ENCODE measurements around the gene STXBP1.

STXBP1 gene

DNA sequence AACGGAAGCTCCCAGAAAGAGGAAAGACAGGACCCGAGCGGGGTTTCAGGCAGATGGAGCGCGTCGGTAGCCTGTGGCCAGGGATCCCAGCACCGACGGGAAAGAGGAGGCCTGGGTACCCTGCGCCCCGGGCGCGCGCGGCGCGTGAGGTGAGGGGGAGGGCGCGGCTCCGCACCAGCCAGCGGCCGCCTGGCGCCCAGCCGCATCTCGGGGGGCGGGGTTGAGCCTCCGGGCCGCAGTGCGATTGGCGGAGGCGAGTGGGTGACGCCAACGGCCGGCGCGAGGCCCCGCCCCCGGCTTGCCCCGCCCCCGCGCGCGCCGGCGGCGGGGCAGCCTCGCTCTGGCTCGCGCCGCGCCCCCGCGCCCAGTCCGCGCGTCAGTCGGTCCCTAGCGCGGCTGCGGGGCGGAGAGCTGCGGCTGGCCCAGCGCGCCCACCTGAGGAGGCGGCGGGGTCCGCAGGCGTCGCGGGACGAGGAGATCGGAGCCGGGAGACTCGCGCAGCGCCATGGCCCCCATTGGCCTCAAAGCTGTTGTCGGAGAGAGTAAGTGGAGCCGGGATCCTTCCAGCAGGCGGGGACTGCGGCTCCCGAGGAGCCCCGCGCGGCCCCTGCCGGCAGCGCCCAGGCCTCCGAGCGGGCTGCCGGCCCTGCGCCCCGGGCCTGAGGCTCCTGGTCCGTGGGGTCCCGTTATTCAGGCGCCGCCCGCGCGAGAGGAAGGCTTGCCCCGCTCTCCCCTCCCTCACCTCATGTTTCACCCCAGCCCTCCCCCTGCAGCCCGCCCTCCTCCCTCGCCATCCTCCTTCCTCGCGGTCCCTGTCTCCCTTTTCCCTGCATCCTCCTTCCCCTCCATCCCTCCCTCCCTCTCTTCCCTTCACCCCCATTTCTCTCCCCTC, at the start of gene STXBP1:
TSS of gene STXBP1 (plus strand) at position 379 of the 892 bp plus-strand sequence. CDS start at position 506, 127 bp downstream.
- in situ Hi-C loops (cut with MboI; ENCODE audit: low sequenced_read_pairs): no loop called here

DNA sequence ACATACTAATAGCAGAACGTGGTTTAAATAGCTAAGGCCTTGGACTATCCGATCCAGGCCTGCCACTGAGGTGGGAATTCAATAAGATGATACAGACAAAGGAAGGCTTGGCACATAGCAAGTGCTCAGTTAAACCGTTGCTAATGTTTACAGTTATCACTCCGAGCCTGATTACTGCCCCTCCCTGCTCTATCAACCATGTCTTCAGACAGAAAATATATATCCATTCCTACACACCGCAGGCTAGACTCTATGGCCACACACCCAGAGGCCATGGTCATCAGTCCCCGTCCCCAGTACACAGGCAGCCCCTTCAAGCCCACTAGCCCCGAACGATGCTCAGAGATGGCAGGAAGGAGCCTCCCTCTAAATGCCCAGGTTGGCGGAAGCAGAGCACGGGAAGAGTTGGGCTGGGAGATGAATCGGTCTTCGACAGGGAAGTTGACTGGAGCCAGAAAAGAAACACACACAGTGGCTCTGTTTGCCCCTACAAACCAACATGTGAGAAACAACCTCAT, 49.7 kb upstream of the STXBP1 start:
- in situ Hi-C loops (cut with MboI; ENCODE audit: low sequenced_read_pairs): no loop called here

DNA sequence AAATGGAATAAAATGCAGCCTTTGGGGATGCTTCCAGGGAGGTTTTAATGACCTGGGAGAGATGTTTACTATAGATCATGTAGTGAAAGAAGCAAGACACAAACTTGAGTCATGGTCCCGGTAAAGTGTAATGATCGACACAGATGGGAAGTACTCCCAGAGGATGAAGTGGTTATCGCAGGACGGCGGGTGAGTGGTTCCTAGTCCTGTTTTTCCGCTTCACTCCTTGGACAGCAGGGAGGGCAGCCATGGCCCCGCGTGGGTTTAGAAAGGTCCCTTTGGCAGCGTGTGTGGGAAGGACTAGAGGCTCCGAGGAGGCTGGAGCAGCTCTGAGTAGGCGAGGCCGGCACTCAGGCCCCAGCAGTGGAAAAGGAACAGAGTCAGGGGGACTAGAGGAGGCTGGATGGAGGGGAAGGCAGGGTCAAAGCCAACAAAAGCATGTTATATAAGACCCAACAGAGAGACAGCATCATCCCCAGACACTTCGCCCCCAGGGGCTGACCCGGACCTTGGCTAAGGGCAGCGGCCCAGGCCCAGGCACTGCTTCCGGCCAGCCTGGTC, 49.2 kb upstream of the STXBP1 start:
- in situ Hi-C loops (cut with MboI; ENCODE audit: low sequenced_read_pairs): no loop called here

DNA sequence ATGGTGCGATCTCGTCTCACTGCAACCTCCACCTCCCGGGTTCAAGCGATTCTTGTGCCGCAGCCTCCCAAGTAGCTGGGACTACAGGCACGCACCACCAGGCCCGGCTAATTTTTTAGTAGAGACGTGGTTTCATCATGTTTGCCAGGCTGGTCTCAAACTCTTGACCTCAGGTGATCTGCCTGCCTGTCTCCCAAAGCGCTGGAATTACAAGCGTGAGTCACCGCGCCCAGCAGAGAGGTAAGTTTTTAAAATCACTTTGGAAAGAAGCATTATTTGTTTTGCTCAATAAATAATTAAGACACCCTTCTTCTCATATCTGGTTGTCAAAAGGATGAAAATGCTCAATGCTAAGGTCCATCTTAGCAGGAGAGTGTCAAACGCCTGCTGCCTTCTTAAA, 48.5 kb upstream of the STXBP1 start:
- in situ Hi-C loops (cut with MboI; ENCODE audit: low sequenced_read_pairs): no loop called here

DNA sequence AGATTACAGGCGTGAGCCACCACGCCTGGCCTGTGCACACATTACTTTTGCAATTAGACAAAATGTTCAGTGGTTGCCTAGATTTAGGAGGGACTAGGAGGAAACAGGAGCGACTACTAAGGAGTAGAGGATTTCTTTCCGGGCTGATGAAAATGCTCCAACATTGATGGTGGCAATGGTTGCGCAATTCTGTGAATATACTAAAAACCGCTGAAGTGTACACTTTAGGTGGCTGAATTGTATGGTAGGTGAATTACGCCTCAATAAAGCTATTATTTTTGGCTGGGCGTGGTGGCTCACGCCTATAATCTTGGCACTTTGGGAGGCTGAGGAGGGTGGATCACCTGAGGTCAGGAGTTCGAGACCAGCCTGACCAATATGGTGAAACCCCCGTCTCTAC, 46.8 kb upstream of the STXBP1 start:
- in situ Hi-C loops (cut with MboI; ENCODE audit: low sequenced_read_pairs): no loop called here

DNA sequence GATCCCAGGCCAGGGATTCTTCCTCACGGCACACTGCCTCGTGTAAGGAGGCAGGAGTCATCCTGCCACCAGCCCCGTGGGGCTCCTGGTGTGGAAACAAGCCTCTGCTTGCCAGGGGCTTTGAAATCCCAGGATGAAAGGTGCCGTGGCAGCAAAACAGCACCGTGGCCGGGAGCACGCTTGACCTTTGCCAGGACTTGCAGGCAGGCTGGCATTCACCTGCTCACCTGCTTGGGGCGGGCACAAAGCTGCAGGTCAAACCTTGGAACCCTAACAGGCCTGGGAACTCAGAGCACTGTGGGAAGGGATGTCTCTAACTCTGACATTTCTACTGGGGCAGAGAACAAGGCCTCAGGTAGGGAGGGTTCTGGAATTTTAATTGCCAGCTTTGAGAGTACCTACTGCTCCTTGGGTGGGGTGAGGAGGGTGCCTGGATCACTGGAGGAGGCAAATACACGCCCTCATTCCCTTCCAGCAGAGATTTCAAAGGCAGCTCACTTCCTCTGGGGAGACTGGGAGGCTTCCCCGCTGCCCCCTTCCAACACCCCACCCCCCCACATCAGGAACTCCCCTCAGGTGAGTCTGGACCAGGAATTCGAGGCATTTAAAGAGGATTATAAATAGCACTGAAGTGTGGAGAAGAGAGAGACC, 45.6 kb upstream of the STXBP1 start:
- in situ Hi-C loops (cut with MboI; ENCODE audit: low sequenced_read_pairs): no loop called here

DNA sequence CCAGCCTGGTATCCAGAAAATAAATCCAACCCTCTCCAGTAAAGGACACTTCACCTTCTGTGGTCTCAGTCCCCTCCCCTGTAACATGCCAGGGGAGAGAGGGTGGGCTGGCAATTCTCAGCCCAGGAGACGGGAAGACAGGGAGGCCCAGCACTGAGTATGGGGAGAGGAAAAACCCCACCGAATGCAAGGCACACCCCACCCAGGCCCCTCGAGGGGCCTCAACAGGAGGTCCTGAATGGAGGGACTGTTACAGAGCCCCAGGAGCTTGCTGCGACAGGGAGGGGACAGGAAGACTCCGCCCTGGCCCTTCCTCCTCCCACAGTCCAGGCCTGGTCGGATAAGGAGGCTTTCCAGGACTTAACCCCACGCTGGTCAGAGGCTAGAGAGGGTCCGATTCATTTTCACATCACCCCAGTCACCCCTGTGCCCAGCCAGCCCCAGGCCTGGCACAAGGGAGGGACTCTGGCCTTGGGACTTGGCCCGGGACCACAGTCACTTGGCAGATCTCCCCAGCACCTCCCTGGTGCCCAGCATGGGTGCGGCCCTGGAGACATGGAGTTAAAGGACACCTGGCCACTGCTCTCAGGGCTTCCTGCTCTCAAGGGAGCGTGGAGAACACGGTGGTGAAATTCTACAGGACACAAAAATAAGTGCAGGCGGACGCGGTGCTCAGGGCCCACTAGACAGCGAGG, 44.9 kb upstream of the STXBP1 start:
- in situ Hi-C loops (cut with MboI; ENCODE audit: low sequenced_read_pairs): no loop called here

DNA sequence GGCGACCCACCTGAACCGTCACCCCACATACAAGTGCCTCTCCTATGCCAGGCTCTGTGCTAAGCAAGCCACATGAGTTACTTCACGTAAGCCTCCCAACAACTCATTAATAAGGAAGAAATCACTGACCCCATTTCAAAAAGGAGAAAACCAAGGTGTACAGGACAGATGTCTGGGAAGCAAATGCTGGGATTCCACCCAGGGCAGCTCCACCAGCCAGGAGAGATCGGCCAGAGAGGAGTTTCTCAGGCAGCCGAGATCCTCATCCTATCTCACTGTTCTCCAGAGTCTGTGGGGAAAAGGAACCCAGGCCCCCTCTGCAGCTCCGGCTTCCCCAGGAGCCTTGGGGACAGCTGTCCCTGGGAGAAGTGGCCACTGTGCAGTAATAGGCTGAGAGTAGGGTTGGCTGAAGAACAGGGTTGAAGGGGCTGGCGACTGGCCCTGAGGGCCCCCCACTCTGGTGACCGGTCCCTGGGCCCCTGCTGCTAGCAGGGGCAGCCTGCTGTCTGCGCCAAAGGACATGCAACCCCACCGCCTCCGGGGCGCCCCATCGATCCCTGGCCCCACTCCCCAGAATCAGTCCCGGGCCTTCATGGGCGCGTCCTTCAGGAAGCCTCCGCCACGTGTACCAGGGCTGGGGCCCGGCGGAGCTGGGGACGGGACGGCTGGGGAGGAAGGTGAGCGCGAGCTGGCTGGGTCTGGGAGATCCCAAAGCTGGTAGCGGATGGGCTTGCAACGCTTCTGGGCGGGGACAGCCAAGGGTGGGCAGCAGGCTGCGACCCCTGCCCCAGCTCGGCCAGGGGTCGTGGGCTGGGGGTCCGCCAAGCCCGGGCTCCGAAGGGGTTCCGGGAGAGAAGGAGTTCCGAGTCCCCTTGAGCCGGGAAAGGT, 44.1 kb upstream of the STXBP1 start:
- in situ Hi-C loops (cut with MboI; ENCODE audit: low sequenced_read_pairs): no loop called here

DNA sequence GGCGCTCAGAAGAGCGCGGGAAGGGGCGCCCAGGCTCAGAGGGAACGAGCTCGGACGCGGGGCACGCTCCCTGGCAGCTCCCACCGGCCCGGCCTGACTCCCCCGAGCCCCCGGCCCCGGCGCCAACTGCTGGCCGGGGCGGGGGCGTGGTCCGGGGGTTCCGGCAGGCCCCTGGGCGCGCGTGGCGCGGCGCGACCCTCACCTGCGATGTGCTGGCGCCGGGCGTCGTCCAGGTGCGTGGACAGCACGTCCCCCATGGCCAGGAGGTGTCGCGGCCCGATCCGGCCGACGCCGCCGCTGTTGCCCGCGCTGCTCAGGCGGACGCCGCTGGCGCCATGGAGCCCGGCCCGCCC, 43.5 kb upstream of the STXBP1 start:
- in situ Hi-C loops (cut with MboI; ENCODE audit: low sequenced_read_pairs): no loop called here

DNA sequence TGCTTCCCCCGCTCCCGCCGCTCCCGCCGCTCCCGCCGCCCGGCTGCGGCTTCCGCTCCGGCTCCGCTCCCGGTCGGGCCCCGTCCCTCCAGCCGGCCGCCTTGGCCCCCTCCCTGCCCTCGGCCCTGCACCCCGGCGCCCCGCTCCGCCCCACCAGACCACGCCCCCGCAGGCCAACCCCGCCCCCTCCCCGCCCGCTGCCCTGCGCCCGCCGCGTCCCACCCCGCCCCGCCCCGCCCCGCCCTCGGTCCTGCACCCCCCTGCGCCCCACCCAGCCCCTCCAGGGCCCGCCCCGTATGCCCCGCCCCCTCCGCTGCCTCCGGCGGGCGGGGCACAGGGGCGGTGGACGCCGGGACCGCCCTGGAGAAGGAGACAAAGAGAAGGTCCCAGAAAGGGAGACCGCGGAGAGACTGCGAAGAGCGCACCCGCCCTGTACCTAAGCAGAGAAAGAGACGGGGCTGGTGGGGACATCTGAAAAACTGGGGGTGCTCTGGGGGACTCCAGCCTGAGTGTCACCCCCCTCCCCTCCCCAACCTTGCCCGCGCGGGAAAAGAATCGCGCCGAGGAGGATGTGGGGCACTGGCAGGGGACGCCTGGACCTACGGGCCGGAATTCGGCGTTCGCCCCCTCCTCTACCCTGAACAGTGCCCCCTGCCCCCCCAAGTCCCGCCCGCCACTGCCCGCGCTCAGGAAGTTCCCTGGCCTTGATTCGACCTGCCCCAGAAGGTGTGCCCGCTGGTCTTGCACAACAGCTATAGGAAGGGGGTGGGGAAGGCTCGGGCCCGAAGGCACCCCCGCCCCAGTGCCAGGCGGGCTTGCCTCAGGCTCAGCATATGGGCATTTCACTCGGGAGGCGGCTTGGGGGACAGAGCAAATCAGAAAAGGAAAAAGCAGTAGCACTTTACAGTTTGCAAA, 42.8 kb upstream of the STXBP1 start:
- in situ Hi-C loops (cut with MboI; ENCODE audit: low sequenced_read_pairs): no loop called here

DNA sequence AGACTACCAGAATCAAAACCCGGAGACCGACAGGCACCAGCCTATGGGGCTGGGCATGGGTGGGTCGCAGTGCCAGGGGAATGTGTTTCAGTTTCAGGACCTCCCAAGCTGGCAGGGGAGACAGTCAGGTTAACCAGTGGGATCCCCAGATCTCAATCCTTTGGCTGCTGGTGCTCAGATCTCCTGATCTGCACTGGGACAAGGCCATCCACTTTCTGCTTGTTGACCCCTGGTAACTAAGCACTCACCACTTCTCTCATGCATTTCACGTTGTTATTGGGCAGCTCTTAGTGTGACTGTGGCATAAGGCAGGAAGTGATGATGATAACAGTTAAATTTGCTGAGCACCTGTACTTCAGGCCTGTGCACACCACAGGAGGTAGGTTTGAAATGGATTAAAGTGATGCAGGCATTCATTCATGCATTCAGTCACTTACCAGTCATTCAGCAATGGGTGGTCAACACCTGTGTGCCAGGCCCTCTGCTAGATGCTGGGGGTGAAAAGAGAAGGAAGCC, 42.1 kb upstream of the STXBP1 start:
- in situ Hi-C loops (cut with MboI; ENCODE audit: low sequenced_read_pairs): no loop called here

DNA sequence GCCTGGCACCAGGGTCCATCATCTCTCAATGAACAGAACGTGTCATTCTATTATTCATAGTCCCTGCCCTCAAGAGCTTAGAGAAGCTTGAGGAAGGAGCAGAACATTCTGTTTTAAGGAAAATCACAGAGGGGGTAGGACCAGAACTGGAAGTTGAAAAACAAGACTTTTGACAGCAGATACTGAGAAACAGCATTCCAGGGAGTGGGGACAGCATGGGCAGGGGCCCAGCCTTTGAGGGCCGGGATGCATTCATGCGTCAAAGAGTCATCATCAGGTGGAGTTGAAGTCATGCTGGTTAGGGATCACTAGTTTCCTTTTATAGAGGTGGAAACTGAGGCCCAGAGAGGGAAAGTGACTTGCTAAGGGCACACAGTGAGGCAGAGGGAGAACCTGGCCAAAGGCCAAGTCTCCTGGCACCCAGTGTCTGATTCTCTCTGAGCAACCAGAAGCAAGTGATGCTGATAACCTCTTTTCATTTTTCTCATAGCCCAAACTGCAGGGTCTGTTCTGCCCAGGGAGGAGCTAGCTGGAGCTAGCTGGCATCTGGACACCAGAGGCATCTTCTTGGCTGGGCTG, 41.5 kb upstream of the STXBP1 start:
- in situ Hi-C loops (cut with MboI; ENCODE audit: low sequenced_read_pairs): no loop called here

DNA sequence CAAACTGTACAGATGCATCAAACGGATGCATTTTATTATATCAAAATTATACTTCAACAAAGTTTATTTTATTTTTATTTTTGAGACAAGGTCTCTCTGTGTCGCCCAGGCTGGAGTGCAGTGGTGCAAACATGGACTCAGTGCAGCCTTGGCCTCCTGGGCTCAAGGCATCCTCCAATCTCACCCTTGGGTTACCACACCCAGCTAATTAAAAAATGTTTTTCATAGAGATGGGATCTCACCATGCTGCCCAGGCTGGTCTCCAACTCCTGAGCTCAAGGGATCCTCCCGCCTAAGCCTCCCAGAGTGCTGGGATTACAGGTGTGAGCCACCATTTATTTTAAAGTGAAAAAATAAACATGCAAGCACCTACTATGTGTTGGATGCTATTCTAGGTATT, 40.1 kb upstream of the STXBP1 start:
- in situ Hi-C loops (cut with MboI; ENCODE audit: low sequenced_read_pairs): no loop called here

DNA sequence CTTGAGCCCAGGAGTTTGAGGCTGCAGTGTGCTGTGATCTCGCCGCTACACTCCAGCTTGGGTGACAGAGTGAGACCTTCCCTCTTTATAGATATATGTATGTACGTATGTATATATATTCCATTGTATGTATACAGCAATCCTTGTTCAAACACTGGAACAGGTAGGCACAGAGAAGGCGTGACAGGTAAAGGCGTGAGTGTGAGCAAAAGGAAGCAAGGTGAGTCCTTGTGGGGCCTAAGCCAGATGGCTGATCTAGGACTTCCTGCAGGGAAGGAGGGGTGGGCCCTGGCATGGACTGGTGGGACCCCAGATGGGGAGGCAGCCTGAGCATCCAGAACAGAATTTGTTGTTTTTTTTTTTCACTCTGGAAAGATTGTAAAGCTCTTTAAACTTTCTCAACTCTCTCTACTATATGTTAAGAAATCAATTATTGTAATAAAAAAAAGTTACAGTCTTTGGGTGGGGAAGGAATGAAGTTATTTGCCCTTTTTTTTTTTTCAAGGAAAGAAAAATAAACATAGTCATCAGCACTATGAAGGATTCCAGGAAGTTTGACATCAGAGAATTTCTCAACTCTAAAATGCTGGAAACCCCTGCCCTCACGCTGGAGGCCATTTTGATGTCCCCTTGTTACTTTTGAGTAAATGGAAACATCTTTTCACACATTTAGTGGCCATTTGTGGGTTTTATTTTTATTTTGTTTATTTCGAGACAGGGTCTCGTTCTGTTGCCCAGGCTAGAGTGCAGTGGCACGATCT, 38.9 kb upstream of the STXBP1 start:
- in situ Hi-C loops (cut with MboI; ENCODE audit: low sequenced_read_pairs): no loop called here

DNA sequence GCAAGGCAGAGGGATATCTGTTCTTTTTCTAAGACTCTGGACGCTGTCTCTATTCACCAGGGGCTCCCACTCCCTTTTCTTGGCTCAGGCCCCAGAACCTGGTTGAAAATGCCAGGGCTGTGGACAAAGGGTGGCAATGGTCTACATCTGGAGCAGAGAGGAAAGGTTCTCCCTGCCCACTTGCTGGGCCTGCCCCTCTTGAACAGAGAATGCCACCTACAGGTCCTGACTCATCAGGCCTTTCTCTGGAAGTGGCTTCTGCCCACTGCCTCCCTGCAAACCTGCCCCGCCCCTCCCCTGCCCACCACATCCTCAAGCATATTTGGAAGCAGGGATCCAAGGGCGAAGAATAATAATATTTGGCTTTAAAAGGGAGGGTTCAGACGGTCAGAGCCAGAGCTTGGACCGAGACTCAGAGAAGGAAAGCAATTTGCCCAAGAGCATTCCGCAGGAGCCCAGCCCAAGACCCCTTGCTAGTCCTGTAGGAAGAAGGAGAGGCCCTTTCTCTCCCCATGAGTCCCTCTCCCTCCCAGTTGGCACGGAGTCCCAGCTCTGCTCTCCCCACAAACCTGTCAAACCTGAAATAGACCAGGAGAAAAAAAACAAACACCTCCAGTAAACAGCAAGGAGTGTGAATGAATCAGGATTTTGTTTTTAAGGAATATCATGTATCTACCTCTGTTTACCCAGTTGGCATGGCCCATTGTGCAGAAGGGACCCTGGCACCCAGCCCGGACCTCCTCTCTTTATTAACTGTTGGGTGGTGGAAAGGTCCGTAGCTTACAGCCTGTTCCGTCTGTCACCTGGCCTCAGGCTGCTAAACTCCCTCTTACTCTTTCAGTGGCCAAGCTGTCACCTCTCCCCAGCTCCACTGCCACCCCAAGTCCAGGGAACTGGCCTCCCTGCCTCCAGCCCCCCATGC, 37.7 kb upstream of the STXBP1 start:
- in situ Hi-C loops (cut with MboI; ENCODE audit: low sequenced_read_pairs): no loop called here

DNA sequence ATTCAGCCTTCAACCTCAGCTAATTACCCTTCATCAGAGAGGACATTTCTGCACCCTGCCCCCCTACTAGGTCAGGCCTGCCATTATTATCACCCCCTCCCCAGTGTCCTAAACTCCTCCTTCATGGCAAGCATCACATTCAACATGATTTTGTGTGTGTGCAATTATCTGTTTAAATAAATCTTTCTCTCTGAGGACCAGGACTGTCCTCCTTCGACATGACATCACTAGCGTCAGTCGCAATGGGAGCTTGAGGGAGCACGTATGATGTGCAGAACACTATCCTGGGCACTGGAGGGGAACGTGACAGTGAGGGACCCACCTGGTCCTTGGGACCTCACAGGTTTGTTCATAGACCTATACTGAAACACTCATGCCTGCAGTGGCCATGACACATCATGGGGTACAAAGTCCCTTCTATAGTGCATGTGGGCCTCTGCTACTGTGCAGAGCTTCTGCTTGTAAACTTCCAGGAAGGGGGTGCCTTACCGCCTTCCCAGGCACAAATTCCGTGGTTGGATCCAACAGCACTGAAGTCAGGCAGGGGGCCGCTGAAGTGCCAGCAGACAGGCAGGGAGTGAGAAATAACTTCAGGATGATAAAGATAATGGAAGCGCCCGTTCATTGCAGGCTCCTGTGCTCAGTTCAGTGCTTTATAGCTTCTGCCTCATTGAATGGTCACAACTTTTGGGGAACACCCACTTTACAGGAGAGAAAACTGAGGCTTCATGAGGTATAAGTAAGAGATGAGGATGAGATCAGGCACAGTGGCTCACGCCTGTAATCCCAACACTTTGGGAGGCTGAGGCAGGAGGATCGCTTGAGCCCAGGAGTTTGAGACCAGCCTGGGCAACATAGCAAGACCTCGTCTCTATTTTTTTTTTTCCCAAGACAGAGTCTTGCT, 36.0 kb upstream of the STXBP1 start:
- in situ Hi-C loops (cut with MboI; ENCODE audit: low sequenced_read_pairs): no loop called here
